Immature natural killer cell (primary cell): ENCODE data around the gene PSMC5. TPM values are rescaled to one million over a fixed set of nuclear protein-coding genes. Genes with fewer than 3 reads are reported as not detected.
"Not testable (repeated sequence)": the region's sequence is repeated elsewhere in the genome, so short reads cannot be mapped to it uniquely, and the experiment has no call there.

Experiments used
- DNase-seq, 3 donors: peaks; one replicate each; pipeline ENCODE4 v3.0.0; 2022; ENCODE audit warnings: mixed read lengths in 1 of 3
- H3K27ac Mint-ChIP-seq, 6 donors: one replicate each; pipeline ENCODE4 v1.8.0; 2020; ENCODE audit warnings: mixed read lengths in 6 of 6, mild to moderate bottlenecking in 5 of 6, inconsistent platforms in 4 of 6, moderate library complexity in 3 of 6
- H3K27me3 Mint-ChIP-seq, 3 donors: one replicate each; pipeline ENCODE4 v1.8.0; 2020 to 2021; ENCODE audit warnings: low read depth in 3 of 3, mild to moderate bottlenecking in 3 of 3, mixed read lengths in 3 of 3, moderate library complexity in 3 of 3, inconsistent platforms in 1 of 3
- H3K36me3 Mint-ChIP-seq, 3 donors: one replicate each; pipeline ENCODE4 v1.8.0; 2020; ENCODE audit warnings: mixed read lengths in 3 of 3, inconsistent platforms in 2 of 3, mild to moderate bottlenecking in 2 of 3
- H3K4me1 Mint-ChIP-seq, 2 donors: one replicate each; pipeline ENCODE4 v1.8.0; 2020; ENCODE audit warnings: inconsistent platforms in 2 of 2, mild to moderate bottlenecking in 2 of 2, mixed read lengths in 2 of 2, moderate library complexity in 1 of 2
- H3K4me3 Mint-ChIP-seq, 5 donors: one replicate each; pipeline ENCODE4 v1.8.0; 2020; ENCODE audit warnings: mild to moderate bottlenecking in 5 of 5, mixed read lengths in 5 of 5, inconsistent platforms in 3 of 5, moderate library complexity in 3 of 5
- H3K9me3 Mint-ChIP-seq, 6 donors: one replicate each; pipeline ENCODE4 v1.8.0; 2020; ENCODE audit warnings: mild to moderate bottlenecking in 6 of 6, mixed read lengths in 6 of 6, inconsistent platforms in 4 of 6, moderate library complexity in 3 of 6
- polyA plus RNA-seq, 3 donors: library from polyadenylated mRNA; unstranded; fragments of 300-500 nt; fragmentation: Illumina TruSeq; gene quantifications; one replicate each; pipeline ENCODE4 v1.2.3, GENCODE V29; 2021

Gene PSMC5
- polyA plus RNA-seq, 3 donors from 2014 or later = 130 to 222 (median 148) TPM

DNA sequence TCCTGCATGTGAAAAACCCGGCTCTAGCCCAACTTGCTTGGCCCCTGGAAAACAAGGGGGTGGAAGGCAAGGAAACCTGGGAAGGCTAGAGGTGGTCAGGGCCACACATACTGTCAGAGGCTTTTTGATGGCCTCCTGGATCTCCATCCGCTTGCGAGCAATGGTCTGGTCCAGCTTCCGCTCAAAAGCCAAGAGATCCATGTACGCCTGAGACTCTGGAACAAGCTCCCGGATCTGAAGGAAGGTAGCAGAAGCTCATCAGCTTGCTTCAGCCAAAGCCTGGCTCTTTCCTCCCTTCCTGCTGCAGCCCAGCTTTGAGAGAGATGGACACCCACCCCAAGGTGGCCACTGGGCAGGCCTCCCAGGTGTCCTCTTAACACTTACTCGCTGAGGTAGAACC, 9.6 kb downstream of the PSMC5 start:
- Mint-ChIP-seq H3K4me1 (peaks cover 38 to 63% of the 10 kb centered on the region in 2 donors), H3K36me3 (peaks cover 0 to 15% (median 9%) of the 10 kb centered on the region in 3 donors), H3K27ac (peak overlapping the region in 1 of 6 donors; percentile 65), H3K27me3 (peaks cover 0 to 11% (median 7%) of the 10 kb centered on the region in 3 donors), H3K9me3 (no peaks in the 10 kb centered on the region), H3K4me3 (no peak overlapping the region)
- no peak for DNase-seq

DNA sequence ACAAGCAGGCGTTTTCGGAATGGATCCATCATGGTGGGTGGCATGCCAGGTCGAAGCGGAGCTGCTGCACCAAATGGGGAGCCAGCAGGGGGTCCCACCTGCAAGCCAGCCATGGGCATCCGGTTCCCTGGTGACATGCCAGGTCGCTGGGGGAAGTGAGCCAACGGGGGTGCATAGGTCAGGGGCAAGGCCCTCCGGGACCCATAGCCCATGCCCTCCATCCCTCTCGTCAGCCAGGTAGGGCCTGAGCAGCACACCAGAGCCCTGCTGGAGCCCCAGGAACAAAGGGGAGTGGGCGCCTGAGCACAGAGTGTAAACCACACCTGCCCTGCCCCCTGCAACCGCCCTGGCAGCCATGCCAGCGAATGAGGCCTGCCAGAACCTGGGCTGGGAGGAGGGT, 10.2 kb downstream of the PSMC5 start:
- Mint-ChIP-seq H3K27me3 (peaks cover 2 to 9% (median 7%) of the 10 kb centered on the region in 3 donors), H3K36me3 (peaks cover 0 to 8% (median 5%) of the 10 kb centered on the region in 3 donors), H3K4me1 (peaks cover 41 to 66% of the 10 kb centered on the region in 2 donors), H3K27ac (no peak overlapping the region), H3K9me3 (no peaks in the 10 kb centered on the region), H3K4me3 (no peak overlapping the region)
- DNase-seq = no peak

DNA sequence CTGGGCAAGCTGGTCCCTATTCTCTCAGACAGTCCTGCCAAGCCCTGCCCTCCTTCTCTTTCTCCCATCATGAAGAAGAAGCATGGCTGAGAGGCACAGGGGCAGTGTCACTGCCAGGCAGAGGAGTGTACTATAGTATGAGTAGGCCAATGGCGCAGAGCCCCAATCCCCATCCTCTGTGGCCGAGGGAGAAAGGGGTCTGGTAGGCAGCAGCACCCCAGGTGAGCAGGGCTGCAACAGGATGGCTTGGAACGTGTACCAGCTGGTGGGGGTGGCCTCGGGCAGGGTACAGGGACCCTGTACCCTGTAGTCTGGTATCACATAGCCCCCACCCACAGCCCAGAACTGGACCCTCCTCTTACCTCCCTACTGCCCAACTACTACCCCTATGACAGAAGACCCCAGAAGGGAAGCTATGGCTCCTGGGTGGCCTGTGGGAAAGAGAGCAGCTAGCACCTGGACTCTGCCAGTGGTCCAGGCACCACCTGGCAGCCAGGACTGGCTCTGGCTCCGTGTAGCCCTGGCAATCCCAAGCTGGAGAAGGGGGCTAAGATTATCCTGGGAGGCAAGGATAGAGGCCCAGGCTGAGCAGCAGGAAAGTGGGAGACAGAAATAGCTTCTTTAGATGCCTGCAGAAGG, 10.8 kb downstream of the PSMC5 start:
- no peak overlapping the region for H3K4me3 Mint-ChIP-seq
- peaks cover 0 to 8% (median 4%) of the 10 kb centered on the region in 3 donors for H3K36me3 Mint-ChIP-seq
- peaks cover 42 to 66% of the 10 kb centered on the region in 2 donors for H3K4me1 Mint-ChIP-seq
- H3K27ac Mint-ChIP-seq = peak overlapping the region in 1 of 6 donors; percentile 24
- DNase-seq = no peak
- H3K27me3 Mint-ChIP-seq = peaks cover 2 to 14% (median 7%) of the 10 kb centered on the region in 3 donors
- H3K9me3 Mint-ChIP-seq = no peaks in the 10 kb centered on the region

DNA sequence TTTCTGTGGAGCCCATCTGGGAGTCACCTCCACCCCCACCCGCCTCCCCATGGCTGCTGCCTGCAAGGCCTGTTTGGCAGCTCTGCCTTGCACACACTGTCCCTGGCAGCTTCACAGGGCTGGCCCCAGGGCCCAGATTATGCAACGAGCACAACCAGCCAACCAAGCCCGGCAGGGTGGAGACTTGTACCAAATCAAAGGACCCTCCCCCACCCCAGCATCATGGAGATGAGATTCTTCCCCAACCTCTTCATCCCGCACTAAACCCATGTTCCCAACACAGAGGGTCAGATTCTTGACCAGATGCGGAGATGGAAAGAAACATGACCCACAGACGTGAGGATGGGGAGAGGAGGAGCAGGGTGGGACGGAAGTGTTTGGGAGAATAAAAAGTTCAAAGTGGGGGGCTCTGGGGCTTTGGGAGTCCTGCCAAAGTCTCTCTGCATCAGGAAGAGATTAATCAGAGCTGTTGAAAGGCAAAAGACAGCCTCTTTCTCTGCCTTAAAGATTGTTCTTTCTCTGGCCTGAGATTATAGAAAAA, 11.5 kb downstream of the PSMC5 start:
- no peak overlapping the region for H3K27ac Mint-ChIP-seq

DNA sequence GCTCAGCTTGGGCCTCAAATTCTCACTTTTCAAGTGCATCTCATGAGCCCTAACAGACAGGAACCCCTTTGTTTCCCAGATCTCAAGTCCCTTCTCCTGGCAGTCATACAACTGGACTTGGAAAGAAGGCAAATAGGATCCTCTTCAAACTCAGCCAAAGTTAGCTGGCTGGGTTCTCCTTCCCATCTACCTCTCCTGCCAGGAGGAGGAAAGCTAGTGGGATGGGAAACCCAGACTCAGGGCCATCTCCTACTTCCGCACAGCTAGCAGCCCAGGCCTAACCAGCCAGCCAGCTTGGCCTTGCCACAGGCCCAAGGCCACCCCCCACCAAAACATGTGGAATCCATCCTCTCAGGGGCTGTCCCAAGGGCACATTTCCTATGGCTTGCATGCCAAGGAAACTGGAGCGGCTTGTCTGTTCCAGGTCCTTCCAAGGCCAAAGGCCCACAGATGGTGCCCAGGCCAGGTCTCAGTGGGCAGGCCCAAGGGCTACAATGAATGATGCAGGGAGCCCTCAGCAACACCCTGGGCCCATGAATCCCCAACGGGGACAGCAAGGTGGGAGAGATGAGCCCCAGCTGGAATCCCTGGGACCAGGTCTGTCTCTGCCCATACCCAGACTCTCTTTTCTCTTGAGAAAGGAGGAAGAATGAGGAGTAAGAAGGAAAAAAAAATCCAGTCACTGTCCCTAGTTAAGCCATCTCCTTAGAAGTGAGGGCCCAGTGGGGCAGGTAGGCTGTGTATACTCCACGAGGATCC, 13.5 kb downstream of the PSMC5 start:
- H3K9me3 Mint-ChIP-seq = no peaks in the 10 kb centered on the region
- H3K4me1 Mint-ChIP-seq = peaks cover 46 to 59% of the 10 kb centered on the region in 2 donors
- DNase-seq = no peak
- H3K36me3 Mint-ChIP-seq = peaks cover 0 to 4% (median 2%) of the 10 kb centered on the region in 3 donors
- peak overlapping the region; percentile 89 to 95 (median 92) for H3K4me3 Mint-ChIP-seq
- H3K27me3 Mint-ChIP-seq = peaks cover 2 to 11% (median 5%) of the 10 kb centered on the region in 3 donors
- peak overlapping the region; percentile 59 to 93 (median 83) for H3K27ac Mint-ChIP-seq

More for the DNA sequence above, 11.5 kb downstream of the PSMC5 start:
- H3K4me3 Mint-ChIP-seq = no peak overlapping the region
- H3K4me1 Mint-ChIP-seq = peaks cover 47 to 67% of the 10 kb centered on the region in 2 donors
- no peak for DNase-seq
- no peaks in the 10 kb centered on the region for H3K9me3 Mint-ChIP-seq
- peaks cover 0 to 8% (median 4%) of the 10 kb centered on the region in 3 donors for H3K36me3 Mint-ChIP-seq
- peaks cover 2 to 16% (median 7%) of the 10 kb centered on the region in 3 donors for H3K27me3 Mint-ChIP-seq

DNA sequence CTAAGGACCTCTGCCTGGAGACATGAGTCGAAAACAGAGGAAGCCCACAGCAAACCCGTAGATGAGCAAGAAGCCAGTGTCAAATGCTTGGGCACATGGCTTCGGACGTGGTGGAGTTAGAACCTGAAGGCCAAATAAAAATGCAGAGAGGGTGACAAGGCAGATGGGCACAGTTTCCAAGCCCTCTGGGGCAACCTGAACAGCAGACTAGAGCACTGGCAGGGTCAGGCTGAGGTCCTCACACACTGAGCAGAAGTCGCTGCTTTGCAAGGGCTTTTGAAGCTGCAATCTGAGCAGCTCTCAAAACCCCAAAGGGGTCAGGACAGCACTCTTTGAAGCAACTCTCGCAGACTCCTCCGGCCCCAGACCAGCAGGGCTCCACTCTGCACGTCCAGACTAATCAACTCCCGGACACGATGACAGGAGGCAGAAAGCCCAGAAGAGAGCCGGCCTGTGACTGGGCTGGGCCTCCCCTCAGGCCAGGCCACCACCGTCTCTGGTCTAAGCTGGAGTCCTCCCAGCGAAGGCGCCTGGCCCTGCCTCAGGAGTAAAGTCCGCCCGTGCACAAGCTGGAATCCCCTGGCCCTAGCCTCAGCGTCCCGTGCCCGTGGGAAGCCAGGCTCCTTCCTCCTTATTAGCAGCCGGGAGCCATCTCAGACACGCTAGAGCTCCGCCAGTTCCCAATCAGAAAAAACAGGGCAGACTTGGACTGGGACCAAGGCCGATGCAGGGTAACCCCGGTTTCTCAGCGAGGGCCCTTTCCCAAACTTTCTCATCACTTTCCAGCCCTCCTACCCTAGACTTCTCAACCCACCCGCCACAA, 14.3 kb downstream of the PSMC5 start:
- H3K27me3 Mint-ChIP-seq = peaks cover 2 to 11% (median 5%) of the 10 kb centered on the region in 3 donors
- peak overlapping the region; percentile 59 to 93 (median 83) for H3K27ac Mint-ChIP-seq
- H3K9me3 Mint-ChIP-seq = no peaks in the 10 kb centered on the region
- peak overlapping the region; percentile 89 to 95 (median 92) for H3K4me3 Mint-ChIP-seq
- no peak for DNase-seq
- peaks cover 46 to 53% of the 10 kb centered on the region in 2 donors for H3K4me1 Mint-ChIP-seq
- peaks cover 0 to 3% (median 2%) of the 10 kb centered on the region in 3 donors for H3K36me3 Mint-ChIP-seq

DNA sequence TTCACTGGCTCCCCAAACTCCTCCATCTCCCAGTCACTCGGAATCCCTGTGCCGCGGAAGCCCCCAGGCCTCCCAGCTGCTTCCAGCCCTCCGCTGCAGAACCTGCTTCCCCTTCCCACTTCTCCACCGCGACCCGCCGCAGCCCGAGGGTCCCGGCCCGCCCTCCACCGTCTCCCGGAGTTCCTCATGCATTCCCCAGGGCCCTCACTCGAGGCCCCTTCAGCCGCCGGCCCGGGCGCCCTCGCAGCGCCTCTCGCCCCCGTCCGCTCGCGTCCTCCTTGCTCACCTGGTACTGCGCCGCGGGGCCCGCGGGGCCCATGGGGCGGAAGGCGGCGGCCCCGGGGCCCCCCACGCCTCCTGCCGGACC, 14.9 kb downstream of the PSMC5 start:
- H3K27me3 Mint-ChIP-seq = peaks cover 2 to 11% (median 5%) of the 10 kb centered on the region in 3 donors
- peaks cover 40 to 48% of the 10 kb centered on the region in 2 donors for H3K4me1 Mint-ChIP-seq
- DNase-seq = no peak
- no peaks in the 10 kb centered on the region for H3K36me3 Mint-ChIP-seq
- peak overlapping the region; percentile 89 to 95 (median 92) for H3K4me3 Mint-ChIP-seq
- no peaks in the 10 kb centered on the region for H3K9me3 Mint-ChIP-seq
- H3K27ac Mint-ChIP-seq = peak overlapping the region; percentile 59 to 93 (median 82)

DNA sequence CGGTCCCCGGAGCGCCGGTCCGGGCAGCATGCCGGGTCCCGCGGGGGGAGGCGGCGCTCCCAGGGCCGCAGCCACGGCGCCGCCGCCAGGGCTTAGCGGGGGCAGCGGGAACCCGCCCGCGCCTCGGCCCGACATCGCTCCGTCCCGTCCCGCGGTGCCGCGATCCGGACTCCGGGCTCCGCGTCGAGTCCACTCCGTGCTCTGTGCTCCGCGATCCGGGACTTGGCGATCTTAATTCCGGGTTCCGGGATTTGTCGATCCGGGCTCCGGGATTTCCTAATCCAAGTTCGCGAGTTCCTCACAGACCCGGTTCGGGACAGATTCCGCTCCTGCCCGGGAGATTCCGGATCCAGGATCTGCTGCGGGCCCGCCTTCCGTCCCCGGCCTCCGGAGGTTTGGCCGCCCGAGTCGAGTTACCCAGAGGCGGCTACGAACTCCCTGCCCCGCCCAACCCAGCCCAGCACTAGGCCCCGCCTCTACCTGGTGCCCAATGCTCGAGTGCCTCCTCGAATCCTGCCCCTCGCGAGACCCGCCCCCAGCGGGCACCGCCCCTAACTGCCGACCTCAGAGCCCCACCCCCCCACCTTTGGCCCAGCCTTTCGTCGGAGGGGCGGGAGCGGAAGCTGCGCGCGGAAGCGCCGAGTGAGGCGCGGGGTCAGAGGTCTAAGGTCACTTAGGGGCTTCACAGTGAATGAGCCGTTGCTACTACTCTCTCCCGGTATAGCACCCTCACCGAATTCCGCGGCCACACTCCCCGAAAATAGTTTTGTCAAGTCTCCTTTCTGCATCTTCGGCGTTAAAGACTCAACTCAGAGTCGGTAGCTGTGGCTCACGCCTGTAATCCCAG, 15.5 kb downstream of the PSMC5 start, which contains the start of gene SMARCD2:
TSS of gene SMARCD2 (minus strand) at position 146 of the 847 bp plus-strand sequence. CDS start at position 135, 11 bp downstream.
- Mint-ChIP-seq H3K9me3 (no peaks in the 10 kb centered on the region), H3K36me3 (no peaks in the 10 kb centered on the region), H3K27me3 (peaks cover 2 to 11% (median 5%) of the 10 kb centered on the region in 3 donors), H3K4me1 (peaks cover 41 to 49% of the 10 kb centered on the region in 2 donors), H3K27ac (peak within 1 kb of the TSS; percentile 85 to 93 (median 92)), H3K4me3 (peak within 1 kb of the TSS; percentile 89 to 95 (median 92))
- DNase-seq = peak; percentile 97 to 98 (median 98)

DNA sequence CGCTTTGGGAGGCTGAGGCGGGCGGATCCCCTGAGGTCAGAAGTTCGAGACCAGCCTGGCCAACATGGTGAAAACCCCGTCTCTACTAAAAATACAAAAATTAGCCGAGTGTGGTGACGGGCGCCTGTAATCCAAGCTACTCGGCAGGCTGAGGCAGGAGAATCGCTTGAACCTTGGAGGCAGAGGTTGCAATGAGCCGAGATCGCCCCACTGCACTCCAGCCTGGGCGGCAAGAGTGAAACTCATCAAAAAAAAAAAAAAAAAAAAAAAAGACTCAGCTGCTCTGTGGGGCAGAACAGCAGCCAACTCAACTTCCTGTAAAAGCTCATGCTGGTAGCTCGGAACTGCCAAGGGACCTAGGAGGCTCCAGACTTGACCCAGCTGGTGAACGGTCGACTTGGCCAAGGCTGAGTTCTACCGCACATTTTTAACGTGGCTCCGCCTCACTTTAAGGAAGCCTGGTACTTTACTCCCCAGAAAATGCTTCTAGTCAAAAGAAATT, 16.2 kb downstream of the PSMC5 start:
- peaks cover 44 to 50% of the 10 kb centered on the region in 2 donors for H3K4me1 Mint-ChIP-seq
- peak overlapping the region; percentile 85 to 92 (median 91) for H3K27ac Mint-ChIP-seq
- peak; percentile 32 to 53 (median 48) for DNase-seq
- not testable (repeated sequence) for H3K9me3 Mint-ChIP-seq, H3K36me3 Mint-ChIP-seq
- H3K4me3 Mint-ChIP-seq = peak overlapping the region; percentile 84 to 89 (median 85)
- peaks cover 2 to 13% (median 8%) of the 10 kb centered on the region in 3 donors for H3K27me3 Mint-ChIP-seq

DNA sequence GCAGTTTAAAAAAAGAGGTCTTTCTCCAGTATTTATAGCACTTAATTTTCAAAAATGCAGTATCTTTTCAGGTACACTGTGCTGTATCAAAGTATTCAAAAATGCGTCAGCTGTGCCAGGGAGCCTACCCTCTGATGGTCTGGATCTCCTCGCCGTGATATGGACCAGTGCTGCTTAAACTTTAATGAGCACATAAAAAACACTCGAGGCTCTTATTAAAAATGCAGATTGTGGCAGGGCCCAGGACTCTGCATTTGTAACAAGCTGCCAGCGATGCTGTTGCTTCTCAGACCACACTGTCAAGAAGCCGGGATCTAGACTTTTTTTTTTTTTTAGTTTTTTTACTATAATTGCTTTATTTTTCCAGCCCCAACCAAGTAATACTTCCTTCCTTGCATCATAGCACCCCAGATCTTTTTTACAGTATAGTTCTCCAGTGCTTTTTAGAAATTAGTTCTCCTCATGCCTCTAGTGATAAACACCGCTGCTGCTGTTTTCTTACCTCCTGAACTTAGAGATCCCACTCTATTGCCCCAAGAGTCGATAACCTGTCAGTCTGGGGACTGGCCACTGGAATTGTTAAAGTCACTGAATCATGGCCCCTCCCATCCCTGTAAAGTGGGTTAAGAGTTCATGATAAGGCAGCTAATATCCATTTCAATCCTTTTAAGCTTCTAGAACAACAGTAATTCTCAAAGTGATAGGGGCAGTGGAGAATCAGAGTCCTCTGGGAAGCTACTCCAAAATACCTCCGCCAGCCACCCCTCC, 16.9 kb downstream of the PSMC5 start:
- no peak for DNase-seq
- Mint-ChIP-seq H3K36me3 (no peaks in the 10 kb centered on the region), H3K9me3 (no peaks in the 10 kb centered on the region), H3K4me3 (peak overlapping the region; percentile 84 to 89 (median 85)), H3K4me1 (peaks cover 46 to 48% of the 10 kb centered on the region in 2 donors), H3K27me3 (peaks cover 3 to 15% (median 11%) of the 10 kb centered on the region in 3 donors), H3K27ac (peak overlapping the region; percentile 85 to 92 (median 91))

DNA sequence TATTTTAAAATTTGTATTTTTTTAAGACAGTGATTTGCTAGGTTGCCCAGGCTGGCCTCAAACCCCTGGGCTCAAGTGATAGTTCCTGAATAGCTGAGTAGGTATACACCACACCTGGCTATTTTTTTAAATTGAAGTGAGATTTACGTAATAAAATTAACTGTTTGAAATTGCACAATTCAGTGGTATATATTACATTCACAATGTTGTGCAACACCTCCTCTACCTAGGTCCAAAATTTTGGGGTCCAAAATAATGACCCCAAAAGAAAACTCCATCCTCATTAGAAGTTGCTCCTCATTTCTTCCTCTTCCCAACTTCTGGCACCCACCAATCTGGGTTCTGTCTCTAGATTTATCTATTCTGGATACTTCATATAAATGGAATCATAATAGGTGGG, 18.3 kb downstream of the PSMC5 start:
- Mint-ChIP-seq H3K27ac (peak overlapping the region in 2 of 6 donors; percentile 16 to 49), H3K9me3 (peaks cover 0 to 2% (median 0%) of the 10 kb centered on the region in 6 donors), H3K4me3 (no peak overlapping the region), H3K4me1 (peaks cover 42 to 43% of the 10 kb centered on the region in 2 donors), H3K36me3 (no peaks in the 10 kb centered on the region), H3K27me3 (peaks cover 6 to 15% (median 9%) of the 10 kb centered on the region in 3 donors)
- DNase-seq = no peak
